ENCODE results near the gene SPIRE2.
"Not testable (repeated sequence)": the region's sequence is repeated elsewhere in the genome, so short reads cannot be mapped to it uniquely, and the experiment has no call there.

Gene SPIRE2, protein sequence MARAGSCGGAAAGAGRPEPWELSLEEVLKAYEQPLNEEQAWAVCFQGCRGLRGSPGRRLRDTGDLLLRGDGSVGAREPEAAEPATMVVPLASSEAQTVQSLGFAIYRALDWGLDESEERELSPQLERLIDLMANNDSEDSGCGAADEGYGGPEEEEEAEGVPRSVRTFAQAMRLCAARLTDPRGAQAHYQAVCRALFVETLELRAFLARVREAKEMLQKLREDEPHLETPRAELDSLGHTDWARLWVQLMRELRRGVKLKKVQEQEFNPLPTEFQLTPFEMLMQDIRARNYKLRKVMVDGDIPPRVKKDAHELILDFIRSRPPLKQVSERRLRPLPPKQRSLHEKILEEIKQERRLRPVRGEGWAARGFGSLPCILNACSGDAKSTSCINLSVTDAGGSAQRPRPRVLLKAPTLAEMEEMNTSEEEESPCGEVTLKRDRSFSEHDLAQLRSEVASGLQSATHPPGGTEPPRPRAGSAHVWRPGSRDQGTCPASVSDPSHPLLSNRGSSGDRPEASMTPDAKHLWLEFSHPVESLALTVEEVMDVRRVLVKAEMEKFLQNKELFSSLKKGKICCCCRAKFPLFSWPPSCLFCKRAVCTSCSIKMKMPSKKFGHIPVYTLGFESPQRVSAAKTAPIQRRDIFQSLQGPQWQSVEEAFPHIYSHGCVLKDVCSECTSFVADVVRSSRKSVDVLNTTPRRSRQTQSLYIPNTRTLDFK

DNA sequence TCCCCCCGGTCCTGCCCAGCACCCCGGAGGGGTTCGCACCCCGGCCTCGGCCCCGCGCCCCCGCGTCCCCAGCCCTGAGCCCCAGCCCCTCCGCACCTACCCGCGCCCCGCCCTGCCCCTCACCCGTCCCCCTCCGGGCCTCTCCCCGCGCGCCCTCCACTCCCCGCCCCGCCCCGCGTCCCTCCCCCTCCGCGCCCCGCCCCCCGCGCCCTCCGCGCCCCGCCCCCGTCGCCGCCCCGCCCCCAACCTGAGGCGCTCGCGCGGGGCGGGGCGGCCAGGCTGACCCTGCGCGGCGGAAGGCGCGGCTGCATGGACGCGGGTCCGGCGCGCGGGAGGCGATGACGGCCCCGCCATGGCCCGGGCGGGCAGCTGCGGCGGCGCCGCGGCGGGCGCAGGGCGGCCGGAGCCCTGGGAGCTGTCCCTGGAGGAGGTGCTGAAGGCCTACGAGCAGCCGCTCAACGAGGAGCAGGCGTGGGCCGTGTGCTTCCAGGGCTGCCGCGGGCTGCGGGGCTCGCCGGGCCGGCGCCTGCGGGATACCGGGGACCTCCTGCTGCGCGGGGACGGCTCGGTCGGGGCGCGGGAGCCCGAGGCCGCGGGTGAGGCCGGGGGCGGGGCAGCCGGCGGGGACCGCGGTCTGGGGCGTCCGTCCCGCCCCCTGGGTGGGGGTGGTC, at the start of gene SPIRE2:
Gene SPIRE2, plus strand, starts transcription at position 277 of the 671 bp plus-strand sequence. Its CDS starts 76 bp downstream, at position 353.
- peak; percentile 54 for DNase-seq (ENCODE audit: low spot score)
- FAIRE-seq, result no peak

DNA sequence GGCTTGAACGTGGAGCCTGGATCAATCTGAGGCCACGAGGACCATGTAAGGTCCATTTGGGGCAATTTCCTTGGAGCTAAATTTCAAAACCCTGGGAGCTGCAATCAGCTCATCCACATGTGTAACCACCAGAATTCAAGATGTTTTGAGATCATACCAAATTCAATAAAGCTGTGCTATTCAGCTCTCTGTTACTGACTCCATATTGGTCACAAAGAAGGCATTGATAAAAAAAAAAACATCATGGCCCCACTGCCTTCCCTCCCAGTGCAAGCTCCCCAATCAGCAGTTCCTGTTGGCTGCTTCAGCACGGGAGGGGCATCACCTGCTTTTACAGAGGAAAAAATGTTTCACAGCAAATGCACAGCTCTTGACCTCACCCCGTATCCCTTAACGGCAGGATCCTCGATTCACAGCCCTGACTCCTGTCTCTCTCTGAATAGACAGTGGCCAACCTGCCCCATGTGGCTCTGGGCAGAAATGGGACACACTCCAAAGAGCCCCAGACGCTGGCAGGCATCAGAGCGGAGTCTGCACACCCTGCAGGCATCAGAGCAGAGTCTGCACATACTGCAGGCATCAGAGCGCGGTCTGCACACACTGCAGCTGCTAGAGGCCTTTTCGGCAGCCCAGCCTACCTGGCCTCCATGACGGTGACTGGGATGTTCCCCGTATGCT, 48.9 kb upstream of the SPIRE2 start:
- FAIRE-seq (no peak), DNase-seq (ENCODE audit: low spot score) (no peak)

DNA sequence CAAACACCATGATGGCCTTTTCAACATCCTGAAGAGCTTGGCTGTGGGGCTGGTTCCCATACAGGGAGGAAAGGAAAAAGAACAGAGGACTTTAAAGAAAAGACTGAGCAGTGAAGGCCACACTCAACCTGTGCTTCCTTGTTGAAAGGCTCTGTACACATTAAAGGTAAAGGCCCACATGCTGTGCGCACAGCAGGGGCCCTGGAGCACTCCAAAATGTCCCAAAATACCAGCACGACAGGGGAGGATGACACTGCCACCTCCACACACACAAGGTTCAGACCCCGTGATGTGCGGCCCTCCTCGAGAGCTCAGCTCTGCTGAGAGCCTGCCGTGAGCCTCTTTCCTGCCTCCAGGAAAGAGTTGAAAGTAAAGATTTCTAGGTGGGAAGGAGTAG, 48.4 kb upstream of the SPIRE2 start:
- FAIRE-seq (no peak), DNase-seq (ENCODE audit: low spot score) (no peak)

DNA sequence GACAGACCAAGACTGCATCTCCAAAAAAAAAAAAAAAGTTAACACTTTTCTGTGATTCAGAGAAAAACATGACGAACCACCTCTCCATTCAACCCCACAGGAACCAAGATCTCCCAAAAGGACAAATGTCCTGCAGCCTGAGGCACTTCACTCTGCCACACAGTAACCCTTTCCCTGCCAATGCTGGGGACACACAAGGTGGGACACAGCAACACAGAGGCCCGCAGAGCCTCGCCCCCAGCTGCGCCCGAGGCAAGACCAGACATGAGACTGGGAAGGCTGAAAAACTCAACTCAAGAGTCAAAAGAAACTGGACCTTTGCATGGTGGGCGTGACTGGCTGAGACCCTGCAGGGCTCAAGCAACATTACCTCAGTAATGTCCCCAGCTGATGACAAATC, 45.8 kb upstream of the SPIRE2 start:
- FAIRE-seq (no peak), DNase-seq (ENCODE audit: low spot score) (no peak)

DNA sequence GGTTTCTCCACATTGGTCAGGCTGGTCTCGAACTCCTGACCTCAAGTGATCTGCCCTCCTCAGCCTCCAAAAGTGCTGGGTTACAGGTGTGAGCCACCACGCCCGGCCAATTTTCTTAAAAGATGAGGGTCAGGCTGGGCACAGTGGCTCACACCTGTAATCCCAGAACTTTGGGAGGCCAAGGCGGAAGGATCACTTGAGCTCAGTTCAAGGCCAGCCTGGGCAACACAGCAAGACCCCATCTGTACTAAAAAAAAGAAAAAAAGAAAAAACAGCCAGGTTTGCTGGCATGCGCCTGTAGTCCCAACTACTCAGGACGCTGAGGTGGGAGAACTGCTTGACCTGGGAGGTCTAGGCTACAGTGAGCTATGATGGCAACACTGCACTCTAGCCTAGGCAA, 44.3 kb upstream of the SPIRE2 start:
- FAIRE-seq; DNase-seq (ENCODE audit: low spot score): not testable (repeated sequence)

DNA sequence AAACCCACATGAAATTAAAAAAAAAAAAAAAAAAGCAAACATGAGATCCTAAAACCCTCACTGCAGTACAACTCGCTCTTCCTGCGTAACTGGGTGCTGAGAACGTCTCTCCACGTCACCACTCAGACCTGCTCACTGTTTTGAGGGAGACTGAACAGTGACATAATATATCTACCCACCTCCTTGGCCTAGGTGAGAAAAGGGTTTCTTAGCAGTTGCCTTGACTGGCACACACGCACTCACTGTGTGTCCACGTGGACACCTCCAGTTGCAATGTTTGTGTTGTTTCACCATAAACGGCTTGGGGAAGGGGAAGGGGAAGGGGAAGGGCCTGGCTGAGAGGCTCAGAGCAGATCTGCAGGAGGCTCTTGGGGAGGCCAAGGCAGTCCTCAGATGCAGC, 43.9 kb upstream of the SPIRE2 start:
- FAIRE-seq (no peak), DNase-seq (ENCODE audit: low spot score) (no peak)

DNA sequence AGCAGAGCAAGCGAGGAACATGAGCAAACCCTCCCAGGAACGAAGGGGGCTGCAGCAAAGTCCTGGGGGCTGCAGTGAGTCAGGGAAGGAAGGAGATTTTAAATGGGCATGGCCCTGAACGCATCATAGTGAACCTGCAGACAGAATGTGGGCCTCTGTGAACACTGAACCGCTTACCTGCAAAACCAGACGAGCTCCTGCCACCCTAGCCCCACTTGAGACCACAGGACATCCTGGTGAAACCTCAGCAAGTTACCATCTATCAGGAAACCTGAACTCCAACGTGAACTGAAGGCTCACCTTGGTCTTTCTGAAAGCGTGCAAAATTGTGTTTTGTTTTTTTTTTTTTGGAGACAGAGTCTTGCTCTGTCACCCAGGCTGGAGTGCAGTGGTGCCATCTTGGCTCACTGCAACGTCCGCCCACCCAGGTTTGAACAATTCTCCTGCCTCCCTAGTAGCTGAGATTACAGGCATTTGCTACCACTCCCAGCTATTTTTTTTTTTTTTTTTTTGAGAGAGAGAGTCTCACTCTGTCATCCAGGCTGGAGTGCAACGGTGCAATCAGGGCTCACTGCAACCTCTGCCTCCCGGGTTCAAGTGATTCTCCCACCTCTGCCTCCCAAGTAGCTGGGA, 42.6 kb upstream of the SPIRE2 start:
- DNase-seq (ENCODE audit: low spot score), result no peak

DNA sequence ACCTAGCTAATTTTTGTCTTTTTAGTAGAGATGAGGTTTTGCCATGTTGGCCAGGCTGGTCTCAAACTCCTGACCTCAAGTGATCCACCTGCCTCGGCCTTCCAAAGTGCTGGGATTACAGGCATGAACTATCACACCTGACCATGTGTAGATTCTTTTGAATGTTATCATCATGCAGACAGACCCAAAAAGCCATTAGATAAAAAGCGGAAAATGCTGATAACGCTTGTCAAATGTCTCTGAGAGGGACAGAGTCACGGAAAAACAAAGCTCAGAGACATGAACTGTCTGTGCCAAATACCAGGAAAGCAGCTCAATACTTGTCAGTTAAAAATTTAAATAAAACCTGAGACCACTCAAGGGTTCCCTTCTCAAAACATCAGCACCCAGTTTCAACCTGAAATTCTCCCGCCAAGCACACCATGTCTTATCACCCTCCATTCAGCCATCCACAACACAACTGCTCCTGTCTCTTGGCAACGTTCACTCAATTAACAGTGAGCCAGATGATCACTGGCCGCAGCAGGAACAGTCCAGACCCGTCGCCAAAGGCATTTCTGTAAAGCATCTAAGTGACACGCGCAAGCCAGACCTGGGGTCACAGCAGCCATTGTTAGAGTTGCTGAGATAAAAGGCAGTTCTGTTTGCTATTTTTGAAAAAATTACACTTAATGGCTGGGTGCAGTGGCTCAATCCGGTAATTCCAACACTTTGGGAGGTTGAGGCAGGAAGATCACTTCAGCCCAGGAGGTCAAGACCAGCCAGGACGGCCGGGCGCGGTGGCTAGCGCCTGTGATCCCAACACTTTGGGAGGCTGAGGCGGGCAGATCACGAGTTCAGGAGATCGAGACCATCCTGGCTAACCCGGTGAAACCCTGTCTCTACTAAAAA, 41.6 kb upstream of the SPIRE2 start:
- DNase-seq (ENCODE audit: low spot score) (no peak), FAIRE-seq (no peak)

More for the DNA sequence above, 42.6 kb upstream of the SPIRE2 start:
- FAIRE-seq, result no peak

DNA sequence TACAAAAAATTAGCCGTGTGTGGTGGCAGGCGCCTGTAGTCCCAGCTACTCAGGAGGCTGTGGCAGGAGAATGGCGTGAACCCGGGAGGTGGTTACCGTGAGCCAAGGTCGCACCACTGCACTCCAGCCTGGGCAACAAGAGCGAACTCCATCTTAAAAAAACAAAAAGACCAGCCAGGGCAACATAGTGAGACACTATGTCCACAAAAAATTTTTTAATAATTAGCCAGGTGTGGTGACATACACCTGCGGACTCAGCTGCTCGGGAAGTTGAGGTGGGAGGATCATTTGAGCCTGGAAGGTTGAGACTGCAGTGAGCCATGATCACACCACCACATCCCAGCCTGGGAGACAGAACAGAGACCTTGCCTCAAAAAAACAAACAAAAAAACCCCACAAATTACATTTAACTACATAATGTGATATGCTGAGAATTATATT, 40.9 kb upstream of the SPIRE2 start:
- FAIRE-seq, result no peak
- DNase-seq (ENCODE audit: low spot score), result no peak

DNA sequence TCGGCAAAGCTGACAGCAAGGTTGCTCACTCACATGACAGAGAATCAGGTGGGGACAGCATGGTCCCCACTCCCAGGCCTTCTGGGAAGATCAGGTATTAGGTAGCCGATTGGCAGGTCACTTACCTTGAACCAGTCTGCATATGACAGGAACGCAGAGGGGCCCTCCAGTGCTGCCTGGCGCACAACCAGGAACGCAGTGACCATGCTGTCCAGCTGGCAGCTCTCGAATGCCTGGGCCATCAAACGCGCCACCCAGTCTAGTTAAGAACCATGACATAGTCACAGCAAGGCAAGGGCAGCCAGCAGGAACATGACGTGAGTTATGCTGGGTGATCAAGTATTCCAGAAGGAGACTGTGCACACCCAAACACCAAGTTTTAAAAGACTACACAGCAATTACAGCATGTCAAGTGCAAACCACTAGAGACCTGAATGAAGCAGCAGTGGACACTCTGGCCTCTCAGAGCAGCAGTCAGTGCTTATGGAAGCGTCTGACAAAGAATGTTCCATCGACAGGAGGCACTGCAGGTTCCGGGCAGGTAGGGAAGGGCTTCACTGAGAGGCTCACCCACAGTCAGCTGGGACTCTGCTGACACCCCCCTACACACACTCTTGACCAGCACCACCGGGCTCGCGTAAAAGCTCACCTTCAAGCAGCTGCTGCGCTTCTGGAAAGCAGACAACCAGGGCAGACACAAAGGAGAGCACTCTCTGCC, 36.8 kb upstream of the SPIRE2 start:
- no peak for DNase-seq (ENCODE audit: low spot score)

DNA sequence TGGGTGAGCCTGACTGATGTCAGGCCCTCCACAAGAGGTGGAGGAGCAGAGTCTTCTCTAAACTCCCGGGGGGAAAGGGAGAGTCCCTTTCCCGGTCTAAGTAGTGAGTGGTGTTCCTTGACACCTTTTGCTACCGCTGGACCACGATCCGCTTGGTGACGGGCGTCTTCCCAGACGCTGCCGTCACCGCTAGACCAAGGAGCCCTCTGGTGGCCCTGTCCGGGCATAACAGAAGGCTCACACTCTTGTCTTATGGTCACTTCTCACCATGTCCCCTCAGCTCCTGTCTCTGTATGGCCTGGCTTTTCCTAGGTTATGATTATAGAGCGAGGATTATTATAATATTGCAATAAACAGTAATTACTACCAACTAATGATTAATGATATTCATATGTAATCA, 35.2 kb upstream of the SPIRE2 start:
- not testable (repeated sequence) for FAIRE-seq; DNase-seq (ENCODE audit: low spot score)

More for the DNA sequence above, 36.8 kb upstream of the SPIRE2 start:
- no peak for FAIRE-seq

DNA sequence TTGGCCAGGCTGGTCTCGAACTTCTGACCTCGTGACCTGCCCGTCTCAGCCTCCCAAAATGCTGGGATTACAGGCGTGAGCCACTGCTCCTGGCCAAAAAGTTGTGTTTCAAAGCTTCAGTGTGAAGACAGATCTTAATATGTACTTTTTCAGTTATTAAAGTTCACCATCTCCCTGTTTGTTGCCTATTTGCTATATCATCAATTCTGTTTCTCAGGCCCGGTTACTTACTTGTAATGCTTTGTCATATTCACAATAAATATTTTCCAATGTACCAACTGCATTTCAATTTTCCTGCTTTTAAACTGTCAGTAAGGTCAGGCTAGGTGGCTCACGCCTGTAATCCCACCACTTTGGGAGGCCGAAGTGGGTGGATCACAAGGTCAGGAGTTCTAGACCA, 34.3 kb upstream of the SPIRE2 start:
- DNase-seq (ENCODE audit: low spot score) (no peak), FAIRE-seq (no peak)

DNA sequence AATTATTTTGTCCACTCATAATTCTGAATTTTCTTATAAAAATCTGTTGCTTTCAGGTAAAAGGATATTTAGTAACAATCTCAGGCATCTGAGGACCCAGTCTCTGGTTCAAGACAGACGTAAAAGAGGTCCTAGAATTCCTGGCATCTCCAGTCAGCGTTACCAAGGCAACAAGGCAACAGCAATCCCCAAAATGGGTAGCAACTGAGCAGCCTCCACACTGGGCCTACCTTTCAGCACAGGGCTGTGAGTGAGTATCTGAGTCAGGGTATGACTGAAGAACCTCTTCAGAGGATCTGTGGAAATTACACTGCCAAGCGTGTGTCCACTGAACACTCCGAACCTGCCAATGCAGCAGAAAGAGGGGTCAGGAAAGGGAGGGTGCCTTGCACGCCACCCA, 32.6 kb upstream of the SPIRE2 start:
- FAIRE-seq (no peak), DNase-seq (ENCODE audit: low spot score) (peak; percentile 8)

DNA sequence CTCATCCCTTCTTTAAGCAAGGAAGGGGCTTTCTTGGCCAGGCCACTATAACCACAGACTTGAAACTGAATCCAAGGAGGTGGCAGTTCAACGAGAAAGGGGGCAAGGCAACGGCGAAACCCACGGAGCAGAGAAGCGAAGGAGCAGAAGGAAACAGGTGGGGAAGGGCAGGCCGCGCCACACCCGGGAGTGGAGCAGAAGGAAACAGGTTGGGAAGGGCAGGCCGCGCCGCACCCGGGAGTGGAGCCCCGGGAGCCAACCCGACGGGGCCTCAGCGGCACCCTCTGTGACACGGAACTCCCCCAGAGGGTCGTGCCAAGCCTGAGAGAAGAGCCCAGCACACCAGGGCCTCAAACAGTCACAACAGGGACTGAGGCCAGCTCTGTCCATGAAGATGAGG, 32.2 kb upstream of the SPIRE2 start:
- DNase-seq (ENCODE audit: low spot score), result no peak
- FAIRE-seq, result no peak

DNA sequence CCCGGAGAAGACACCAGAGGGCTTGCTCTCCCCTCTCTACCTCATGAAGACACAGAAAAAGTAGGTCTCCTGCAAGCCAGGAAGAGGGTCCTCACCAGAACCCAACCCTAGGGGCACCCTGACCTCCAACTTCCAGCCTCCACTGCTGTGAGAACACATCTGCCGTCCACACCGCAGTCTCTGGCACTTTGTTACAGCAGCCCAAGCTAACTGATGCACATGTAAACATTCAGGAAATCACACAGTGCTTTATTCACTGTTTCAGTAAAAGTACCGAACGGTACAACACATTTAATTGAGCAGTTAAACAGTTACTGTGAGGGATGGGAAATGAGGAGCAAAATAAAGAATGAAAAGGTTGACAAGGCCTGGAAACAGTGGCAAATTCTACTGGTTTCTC, 30.1 kb upstream of the SPIRE2 start:
- FAIRE-seq, result no peak
- DNase-seq (ENCODE audit: low spot score), result no peak

DNA sequence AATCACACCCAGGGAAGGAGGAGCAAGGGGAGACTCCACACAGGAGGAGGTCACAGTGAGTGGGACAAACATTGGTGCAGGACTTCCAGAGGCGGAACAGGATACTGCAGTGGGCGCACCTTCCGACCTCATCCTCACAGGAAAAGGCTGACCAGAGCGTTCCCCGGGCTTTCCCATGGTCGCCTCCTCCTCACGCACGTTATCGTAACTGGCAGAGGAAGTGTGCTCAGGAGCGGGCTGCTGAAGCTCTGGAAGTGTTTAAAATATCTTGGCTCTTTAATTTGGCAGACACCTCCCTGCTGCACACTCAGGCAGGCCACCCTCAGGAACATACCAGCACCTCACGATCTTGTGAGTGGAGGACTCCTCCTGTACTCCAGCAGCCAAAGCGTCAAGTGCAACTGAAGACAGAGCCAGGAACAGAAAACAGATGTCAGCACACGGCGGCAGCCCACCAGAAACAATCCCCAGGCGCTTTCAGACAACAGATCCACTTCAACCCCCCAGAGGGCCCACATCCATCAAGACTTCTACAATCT, 29.4 kb upstream of the SPIRE2 start:
- DNase-seq (ENCODE audit: low spot score) (no peak), FAIRE-seq (no peak)

DNA sequence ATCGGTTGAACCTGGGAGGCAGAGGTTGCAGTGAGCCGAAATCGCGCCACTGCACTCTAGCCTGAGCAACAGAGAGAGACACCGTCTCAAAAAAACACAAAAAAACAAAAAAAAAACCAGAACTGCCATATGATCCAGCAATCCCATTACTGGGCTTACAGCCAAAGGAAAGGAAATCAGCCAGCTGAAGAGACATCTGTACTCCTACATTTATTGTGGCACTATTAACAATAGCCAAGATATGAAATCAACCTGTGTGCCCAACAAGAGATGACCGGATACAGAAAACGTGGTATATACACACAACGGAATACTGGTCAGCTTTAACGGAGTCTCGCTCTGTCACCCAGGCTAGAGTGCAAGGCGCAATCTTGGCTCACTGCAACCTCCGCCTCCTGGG, 26.5 kb upstream of the SPIRE2 start:
- DNase-seq (ENCODE audit: low spot score) (no peak), FAIRE-seq (no peak)

DNA sequence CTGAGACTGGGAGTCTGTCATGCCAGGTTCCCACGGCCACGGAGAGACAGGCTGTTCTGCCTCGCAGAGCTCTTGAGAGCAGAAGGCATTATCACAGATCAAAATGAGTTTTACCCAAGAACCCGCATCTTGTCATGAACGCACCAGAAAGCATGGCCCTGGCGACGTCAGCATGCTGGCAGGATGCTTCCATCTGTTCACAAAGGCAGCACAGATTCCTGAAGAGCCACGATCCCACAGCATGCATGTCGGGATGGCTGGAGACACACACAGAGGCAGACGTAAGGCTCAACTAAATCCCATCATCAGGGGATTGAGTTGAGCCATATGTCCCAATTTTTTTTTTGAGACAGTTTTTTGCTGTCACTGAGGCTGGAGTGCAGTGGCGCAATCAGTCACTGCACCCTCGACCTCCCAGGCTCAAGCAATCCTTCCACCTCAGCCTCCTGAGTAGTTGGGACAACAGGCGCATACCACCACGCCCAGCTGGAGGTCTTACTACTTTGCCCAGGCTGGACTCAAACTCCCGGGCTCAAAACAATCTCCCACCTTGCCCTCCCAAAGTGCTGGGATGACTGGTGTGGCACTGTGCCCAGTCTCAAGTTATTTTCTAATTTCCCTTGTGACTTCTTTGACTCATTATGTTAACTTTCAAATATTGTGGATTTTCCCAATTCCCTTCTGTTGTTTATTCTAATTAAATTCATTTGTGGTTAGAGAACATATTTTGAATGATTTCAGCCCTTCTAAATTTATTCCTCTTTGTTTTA, 23.0 kb upstream of the SPIRE2 start:
- no peak for DNase-seq (ENCODE audit: low spot score)
- FAIRE-seq, result no peak

All from RCC 7860 (cell line).